Activated CD4-positive, alpha-beta T cell treated with anti-CD3 and anti-CD28 coated beads, Interleukin-2, amount 50 U/mL, for 16 hours (primary cell): ENCODE results near the gene PHF21A.

Experiments
- DNase-seq: peaks from one replicate; pipeline ENCODE4 v3.0.0-alpha.2; 2020

PHF21A gene

GRCh38 chr11:45899448-45900174, 221.6 kb downstream of the PHF21A start:
- peak; percentile 56 for DNase-seq

DNA sequence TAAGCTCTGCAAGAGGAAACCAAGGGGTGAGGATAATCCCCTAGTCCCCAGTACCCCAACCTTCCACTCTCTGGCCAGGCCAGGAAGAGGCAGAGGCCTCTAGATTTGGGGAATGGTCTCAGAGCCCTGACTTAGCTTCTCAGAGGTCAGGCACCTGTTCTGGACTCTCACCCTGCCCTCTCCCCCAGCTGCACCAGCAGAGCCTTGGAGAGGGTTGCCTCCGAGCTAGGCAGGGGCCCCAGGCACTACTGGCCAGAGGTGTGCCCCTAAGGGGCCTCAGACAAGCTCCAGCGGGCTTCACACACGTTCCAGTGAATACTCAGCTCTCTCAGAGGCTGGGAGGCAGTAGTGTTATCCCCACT, 222.2 kb downstream of the PHF21A start:
- no peak for DNase-seq

DNA sequence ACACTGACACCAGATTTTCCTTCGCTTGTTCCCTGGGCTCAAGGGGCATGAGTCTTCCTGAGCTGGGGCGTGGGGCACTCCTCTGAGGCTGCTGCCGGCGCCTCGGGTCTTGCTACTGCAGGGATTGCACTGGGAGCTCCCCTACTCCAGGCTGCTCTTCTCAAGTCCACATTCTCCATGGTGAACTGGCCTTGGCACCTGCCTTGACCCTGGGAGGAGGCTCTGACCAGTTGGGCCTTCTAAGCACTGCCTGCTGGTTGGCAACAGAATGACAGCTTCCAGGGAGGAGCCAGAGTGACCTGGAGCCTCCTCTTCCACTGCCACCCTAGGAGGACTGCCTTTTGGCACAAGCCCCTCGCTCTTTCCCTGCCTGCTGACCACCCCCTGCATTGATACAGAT, 223.7 kb downstream of the PHF21A start:
- DNase-seq = no peak

GRCh38 chr11:45896422-45896984, 224.8 kb downstream of the PHF21A start:
- DNase-seq = no peak

GRCh38 chr11:45895553-45896259, 225.5 kb downstream of the PHF21A start:
- no peak for DNase-seq

DNA sequence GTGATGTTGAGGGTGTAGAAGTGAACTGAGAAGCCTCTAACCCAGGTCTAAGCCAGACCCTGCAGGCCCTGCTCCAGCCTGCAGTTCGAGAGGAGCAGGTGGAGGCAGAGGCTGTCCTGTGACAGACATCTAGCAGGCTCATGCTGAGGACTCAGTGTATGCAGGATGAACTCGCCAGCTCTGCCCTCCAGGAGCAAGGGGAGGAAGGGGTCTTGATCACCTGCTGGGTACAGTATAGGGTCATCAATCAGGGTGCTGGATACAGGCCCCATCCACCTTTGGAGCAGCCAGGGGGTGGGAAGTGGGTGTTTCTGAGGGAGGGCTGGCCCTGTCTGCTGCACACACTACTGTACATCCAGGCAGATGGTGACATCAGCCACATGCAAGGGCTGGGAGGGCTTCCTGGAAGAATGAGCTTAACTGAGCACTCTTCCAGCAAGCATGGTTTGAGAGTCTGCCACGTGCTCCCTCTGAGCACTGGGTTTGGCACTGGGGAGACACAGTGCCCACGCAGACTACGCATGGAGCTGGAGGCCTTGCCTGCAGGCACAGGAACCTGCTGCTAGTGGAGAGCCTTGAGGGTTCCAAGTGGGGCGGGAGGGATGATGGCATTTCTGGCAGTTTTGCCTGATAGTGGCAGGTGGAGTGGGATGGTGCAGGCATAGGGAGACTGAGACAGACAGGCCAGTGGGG, 226.6 kb downstream of the PHF21A start:
- DNase-seq = no peak

DNA sequence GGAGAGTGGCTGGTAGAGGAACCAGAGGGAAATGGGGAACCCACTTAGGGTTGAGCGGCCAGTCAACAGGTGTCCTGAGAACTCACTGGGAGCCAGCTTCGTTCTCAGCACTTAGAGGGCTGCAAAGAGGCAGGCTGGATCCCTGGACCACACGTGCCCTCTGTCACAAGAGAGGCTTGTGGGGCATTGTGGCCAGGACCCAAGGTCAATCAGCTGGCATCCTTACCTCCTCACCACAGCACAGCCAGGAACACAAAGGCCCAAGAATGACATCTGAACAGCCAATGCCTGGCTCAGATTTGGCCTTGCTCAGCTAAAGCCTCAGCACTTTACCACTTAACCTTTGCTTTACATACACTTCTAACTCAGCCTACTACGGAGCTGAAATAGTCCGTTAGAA, 228.4 kb downstream of the PHF21A start:
- DNase-seq = no peak

- no peak for DNase-seq
Measured at GRCh38 chr11:45890886-45891550, 230.2 kb downstream of the PHF21A start.

DNA sequence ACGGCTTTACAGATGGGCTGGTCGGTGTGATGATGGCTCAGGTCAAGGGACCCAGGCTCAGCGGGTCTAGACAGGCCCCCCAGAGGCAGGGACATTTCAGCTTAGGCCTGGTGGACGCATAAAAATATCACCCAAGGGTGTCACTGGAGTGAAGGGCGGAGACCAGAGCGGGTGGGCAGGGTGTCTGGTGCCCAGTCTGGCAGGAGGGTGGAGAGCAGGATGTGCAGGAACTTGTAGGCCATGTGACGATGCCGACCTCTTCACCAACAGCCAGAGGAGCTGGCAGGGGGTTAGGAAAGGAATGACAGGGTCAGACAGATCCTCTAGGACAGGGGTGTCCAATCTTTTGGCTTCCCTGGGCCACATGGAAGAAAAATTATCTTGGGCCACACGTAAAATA, 231.3 kb downstream of the PHF21A start:
- no peak for DNase-seq

DNA sequence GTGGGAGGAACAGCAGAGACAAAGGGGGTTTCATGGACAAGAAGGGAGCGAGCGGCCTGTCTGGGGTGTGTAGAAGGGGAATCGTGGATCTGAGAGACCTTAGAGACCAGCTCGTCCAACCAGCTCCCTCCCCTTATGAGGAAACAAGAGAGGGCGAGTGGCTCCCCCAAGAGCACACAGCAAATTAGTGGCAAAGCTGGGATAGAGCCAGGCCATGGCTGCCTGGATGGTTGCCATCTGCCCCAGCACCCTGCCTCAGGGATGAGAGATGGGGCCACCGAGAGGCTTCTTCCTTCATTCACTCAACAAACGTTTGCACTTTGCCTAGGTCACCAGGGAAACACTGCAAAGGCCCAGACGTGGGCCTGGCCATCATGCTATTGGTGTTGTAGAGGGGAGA, 231.7 kb downstream of the PHF21A start:
- no peak for DNase-seq

DNA sequence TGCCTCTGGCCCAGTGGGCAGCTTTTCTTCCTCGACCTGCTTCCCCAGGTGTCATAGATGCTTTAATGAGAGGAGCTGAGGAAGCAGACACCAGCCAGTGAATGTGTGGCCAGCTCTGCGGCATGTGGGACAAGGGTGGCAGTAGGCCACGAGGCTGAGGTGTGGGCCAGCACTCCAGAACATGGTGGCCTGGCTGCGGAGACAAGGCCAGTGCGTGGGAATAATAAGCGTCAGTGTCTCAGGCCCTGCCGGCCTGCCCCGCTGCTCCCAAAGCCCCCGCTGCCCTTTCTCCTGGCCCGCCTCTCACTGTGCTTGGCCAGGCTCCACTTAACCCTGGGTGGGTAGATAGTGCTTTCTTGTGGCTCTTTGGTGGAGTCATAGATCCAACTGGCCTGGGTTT, 233.7 kb downstream of the PHF21A start:
- DNase-seq = no peak

DNA sequence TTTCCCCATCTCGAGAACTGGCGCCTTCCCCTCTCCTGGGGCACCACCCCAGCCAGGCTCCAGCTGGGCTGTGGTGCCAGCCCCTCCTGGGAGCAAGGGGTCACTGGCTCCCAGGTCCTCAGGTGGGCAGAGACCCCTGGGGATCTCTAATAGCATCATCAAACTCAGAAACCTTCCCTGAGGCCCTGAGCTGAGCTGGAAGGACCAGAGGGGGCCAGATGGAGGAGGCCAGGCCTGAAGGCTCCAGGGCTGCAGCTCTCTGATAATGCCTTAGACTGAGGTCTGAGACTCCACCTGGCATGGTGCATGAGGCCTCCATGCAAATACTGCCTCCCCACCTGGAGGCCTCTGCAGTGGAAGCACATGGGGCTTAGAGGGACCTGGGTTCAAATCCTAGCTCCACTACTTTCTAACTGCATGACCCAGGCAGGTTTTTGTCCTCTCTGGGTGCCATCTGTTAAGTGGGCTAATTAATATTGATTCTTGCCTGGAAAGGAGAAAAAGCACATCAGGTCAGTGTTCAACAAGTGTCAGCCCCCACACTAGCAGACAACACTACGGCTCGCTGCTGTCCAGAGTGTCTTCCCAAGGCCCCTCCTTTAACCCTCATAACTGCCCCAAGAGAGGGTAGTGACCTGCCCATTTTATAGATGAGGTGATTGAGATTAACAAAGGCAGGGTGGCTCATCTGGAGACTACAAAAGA, 234.3 kb downstream of the PHF21A start:
- no peak for DNase-seq

GRCh38 chr11:45885921-45886721, 235.1 kb downstream of the PHF21A start:
- no peak for DNase-seq

- peak; percentile 35 for DNase-seq
Measured at GRCh38 chr11:45885274-45885920, 235.9 kb downstream of the PHF21A start, which contains the start of gene MAPK8IP1. TSS of gene MAPK8IP1 (plus strand) at chr11:45885651. CDS start at chr11:45885821, 170 bp downstream.

GRCh38 chr11:45884596-45885185, 236.6 kb downstream of the PHF21A start:
- no peak for DNase-seq
